ENCODE results near the gene ENOX2. TPM values are rescaled to one million over a fixed set of nuclear protein-coding genes. Genes with fewer than 3 reads are reported as not detected.

The ENOX2 gene
- polyA plus RNA-seq, 3 donors = 6.8 to 22.1 (median 14.7) TPM

DNA sequence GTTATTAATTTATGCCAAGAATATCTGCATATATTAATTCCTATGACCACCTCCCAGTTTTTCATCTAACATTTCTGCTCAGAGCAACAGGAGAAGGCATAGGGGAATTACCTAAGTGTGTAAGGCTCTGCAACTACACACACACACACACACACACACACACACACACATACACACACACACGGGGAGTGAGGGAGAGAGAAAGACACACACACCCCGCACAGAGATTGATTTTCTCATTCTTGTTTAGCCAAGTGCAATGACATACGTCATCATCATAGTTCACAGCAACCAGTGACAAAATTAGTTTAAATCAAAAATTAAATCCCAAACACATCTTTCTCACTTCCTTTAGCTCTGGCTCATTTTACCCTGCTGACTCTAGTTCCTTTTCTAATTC is 298.1 kb downstream of the ENOX2 start:
- Histone ChIP-seq H3K36me3 (replicated peaks in 1 of 2; ENCODE audit: control insufficient read depth in 1 of 2, insufficient read depth in 2 of 2, low read length in 2 of 2) (no peaks in the 10 kb centered on the region), H2AFZ (ENCODE audit: insufficient read depth, low read depth, low read length, poor library complexity, severe bottlenecking) (no peak overlapping the region), H4K20me1 (ENCODE audit: insufficient read depth, low read length) (no peaks in the 10 kb centered on the region), H3K27ac (ENCODE audit: low read depth in 1 of 2, low read length in 2 of 2) (no peak overlapping the region), H3K4me1 (ENCODE audit: control insufficient read depth in 1 of 2, insufficient read depth in 2 of 2, low read length in 2 of 2) (no peaks in the 10 kb centered on the region), H3K9me3 (replicated peaks in 1 of 2; ENCODE audit: control insufficient read depth in 1 of 2, insufficient read depth in 1 of 2, low read length in 2 of 2) (no peaks in the 10 kb centered on the region), H3K4me3 (replicated peaks in 1 of 3; ENCODE audit: low read depth in 2 of 3, low read length in 3 of 3) (no peak overlapping the region), H3K4me2 (replicated peaks; ENCODE audit: extremely low read depth, low read length, poor library complexity, severe bottlenecking) (no peak overlapping the region), H3K9ac (ENCODE audit: insufficient read depth, low read length, poor library complexity, severe bottlenecking) (no peak overlapping the region), H3K79me2 (ENCODE audit: insufficient read depth, low read length) (no peaks in the 10 kb centered on the region), H3K27me3 (ENCODE audit: control insufficient read depth in 2 of 2, insufficient read depth in 2 of 2, low read length in 2 of 2) (no peaks in the 10 kb centered on the region)
- intact Hi-C loops (cut with micrococcal nuclease) = no loop called here
- TF ChIP-seq, protein P1, sequence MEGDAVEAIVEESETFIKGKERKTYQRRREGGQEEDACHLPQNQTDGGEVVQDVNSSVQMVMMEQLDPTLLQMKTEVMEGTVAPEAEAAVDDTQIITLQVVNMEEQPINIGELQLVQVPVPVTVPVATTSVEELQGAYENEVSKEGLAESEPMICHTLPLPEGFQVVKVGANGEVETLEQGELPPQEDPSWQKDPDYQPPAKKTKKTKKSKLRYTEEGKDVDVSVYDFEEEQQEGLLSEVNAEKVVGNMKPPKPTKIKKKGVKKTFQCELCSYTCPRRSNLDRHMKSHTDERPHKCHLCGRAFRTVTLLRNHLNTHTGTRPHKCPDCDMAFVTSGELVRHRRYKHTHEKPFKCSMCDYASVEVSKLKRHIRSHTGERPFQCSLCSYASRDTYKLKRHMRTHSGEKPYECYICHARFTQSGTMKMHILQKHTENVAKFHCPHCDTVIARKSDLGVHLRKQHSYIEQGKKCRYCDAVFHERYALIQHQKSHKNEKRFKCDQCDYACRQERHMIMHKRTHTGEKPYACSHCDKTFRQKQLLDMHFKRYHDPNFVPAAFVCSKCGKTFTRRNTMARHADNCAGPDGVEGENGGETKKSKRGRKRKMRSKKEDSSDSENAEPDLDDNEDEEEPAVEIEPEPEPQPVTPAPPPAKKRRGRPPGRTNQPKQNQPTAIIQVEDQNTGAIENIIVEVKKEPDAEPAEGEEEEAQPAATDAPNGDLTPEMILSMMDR (IDR thresholded peaks at IDR 0.05) = no peak
- no peak for DNase-seq
- H3K27me3 Mint-ChIP-seq (ENCODE audit: low read depth in 3 of 3) = peaks cover 0 to 9% (median 4%) of the 10 kb centered on the region in 3 donors
- no peaks in the 10 kb centered on the region for H3K4me1 Mint-ChIP-seq
- H3K27ac Mint-ChIP-seq = no peak overlapping the region
- no CpG with 5 or more reads among the region's 3 CpGs for WGBS (ENCODE audit: insufficient coverage)
- no peaks in the 10 kb centered on the region for H3K36me3 Mint-ChIP-seq
- H3K9me3 Mint-ChIP-seq = no peaks in the 10 kb centered on the region
- no peak overlapping the region for H3K4me3 Mint-ChIP-seq

DNA sequence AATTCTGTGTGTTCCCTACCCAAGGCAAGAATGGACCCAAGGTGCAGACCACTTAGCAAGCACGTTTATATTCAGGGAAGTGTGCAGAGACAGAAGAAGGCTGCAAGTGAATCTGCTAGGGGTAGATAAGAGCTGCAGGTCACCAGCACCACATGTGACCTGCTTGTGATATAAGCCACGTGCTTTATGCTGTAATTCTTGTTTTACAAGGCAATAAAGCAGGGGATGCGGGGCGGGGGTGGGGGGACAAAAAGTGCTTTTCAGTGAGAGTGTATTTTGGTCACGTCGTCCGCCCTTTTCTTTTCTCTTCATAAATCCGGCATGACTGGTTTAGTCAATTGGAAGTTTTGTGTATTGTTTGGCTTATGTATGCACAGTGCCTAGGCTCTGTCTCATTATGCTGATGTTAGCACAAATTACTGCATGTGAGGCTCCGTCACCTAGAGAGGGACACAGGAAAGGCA is 308.5 kb downstream of the ENOX2 start:
- H3K27me3 Mint-ChIP-seq (ENCODE audit: low read depth in 3 of 3) = peaks cover 0 to 2% (median 1%) of the 10 kb centered on the region in 3 donors
- H3K4me1 ChIP-seq (ENCODE audit: control insufficient read depth in 1 of 2, insufficient read depth in 2 of 2, low read length in 2 of 2) = no peaks in the 10 kb centered on the region
- no peak overlapping the region for H3K27ac Mint-ChIP-seq
- DNase-seq = no peak
- no peak overlapping the region for H3K4me3 Mint-ChIP-seq
- H3K79me2 ChIP-seq (ENCODE audit: insufficient read depth, low read length) = no peaks in the 10 kb centered on the region
- H3K9ac ChIP-seq (ENCODE audit: insufficient read depth, low read length, poor library complexity, severe bottlenecking) = no peak overlapping the region
- no peaks in the 10 kb centered on the region for H3K9me3 Mint-ChIP-seq
- H3K4me2 ChIP-seq (replicated peaks; ENCODE audit: extremely low read depth, low read length, poor library complexity, severe bottlenecking) = no peak overlapping the region
- no peaks in the 10 kb centered on the region for H3K9me3 ChIP-seq (replicated peaks in 1 of 2; ENCODE audit: control insufficient read depth in 1 of 2, insufficient read depth in 1 of 2, low read length in 2 of 2)
- no peaks in the 10 kb centered on the region for H3K4me1 Mint-ChIP-seq
- no peaks in the 10 kb centered on the region for H3K36me3 ChIP-seq (replicated peaks in 1 of 2; ENCODE audit: control insufficient read depth in 1 of 2, insufficient read depth in 2 of 2, low read length in 2 of 2)
- TF ChIP-seq, protein P1 (IDR thresholded peaks at IDR 0.05) = no peak
- intact Hi-C loops (cut with micrococcal nuclease) = no loop called here
- H3K4me3 ChIP-seq (replicated peaks in 1 of 3; ENCODE audit: low read depth in 2 of 3, low read length in 3 of 3) = no peak overlapping the region
- no peak overlapping the region for H2AFZ ChIP-seq (ENCODE audit: insufficient read depth, low read depth, low read length, poor library complexity, severe bottlenecking)
- no peaks in the 10 kb centered on the region for H4K20me1 ChIP-seq (ENCODE audit: insufficient read depth, low read length)
- no peaks in the 10 kb centered on the region for H3K27me3 ChIP-seq (ENCODE audit: control insufficient read depth in 2 of 2, insufficient read depth in 2 of 2, low read length in 2 of 2)
- H3K36me3 Mint-ChIP-seq = no peaks in the 10 kb centered on the region
- H3K27ac ChIP-seq (ENCODE audit: low read depth in 1 of 2, low read length in 2 of 2) = no peak overlapping the region
- WGBS (ENCODE audit: insufficient coverage) = 27% methylated on average over 3 of the region's 9 CpGs

Measured in CD14-positive monocyte (primary cell).